ENCODE results near the gene CMKLR1. TPM values are rescaled to one million over a fixed set of nuclear protein-coding genes. Genes with fewer than 3 reads are reported as not detected.

Gene CMKLR1
- total and polyA plus RNA-seq, 2 donors (not counting 1 experiment from before 2014, with no cell fraction given) = 0.06 to 0.54 TPM

GRCh38 chr12:108270035-108270848 lies 68.9 kb downstream of the CMKLR1 start:
- no peaks in the 10 kb centered on the region for H3K9me3 Mint-ChIP-seq (ENCODE audit: insufficient read depth)
- peaks cover 0 to 3% (median 0%) of the 10 kb centered on the region in 3 donors for H3K9me3 ChIP-seq (ENCODE audit: control extremely low read depth in 1 of 3, control insufficient read depth in 2 of 3, insufficient read depth in 1 of 3, low read length in 2 of 3)
- ATAC-seq (ENCODE audit: low read depth) = no peak
- CTCF ChIA-PET = no interaction called here
- H3K4me2 ChIP-seq (replicated peaks; ENCODE audit: low read depth, low read length, poor library complexity, severe bottlenecking) = no peak overlapping the region
- WGBS (ENCODE audit: insufficient coverage) = 20% methylated on average over 1 of the region's 2 CpGs
- no peaks in the 10 kb centered on the region for H3K36me3 ChIP-seq (replicated peaks in 1 of 2; ENCODE audit: control extremely low read depth in 1 of 2, control insufficient read depth in 1 of 2, extremely low read depth in 1 of 2, insufficient read depth in 2 of 2, low read length in 1 of 2)
- H3K27me3 ChIP-seq (replicated peaks in 1 of 4; ENCODE audit: control extremely low read depth in 1 of 4, control insufficient read depth in 3 of 4, insufficient read depth in 4 of 4, low read length in 3 of 4) = peaks cover 0 to 7% (median 0%) of the 10 kb centered on the region in 4 experiments
- H3K27ac Mint-ChIP-seq = no peak overlapping the region
- TF ChIP-seq EZH2 (IDR thresholded peaks at IDR 0.05; ENCODE audit: borderline replicate concordance, insufficient read depth, low read depth, low read length, poor library complexity, severe bottlenecking) (no peak), CTCF (IDR thresholded peaks at IDR 0.05) (no peak)
- no peak overlapping the region for H3K4me3 ChIP-seq (ENCODE audit: control extremely low read depth in 1 of 5, extremely low read depth in 1 of 5, insufficient read depth in 1 of 5, low read depth in 2 of 5, low read length in 4 of 5)
- H2AFZ ChIP-seq (ENCODE audit: insufficient read depth, low read depth, low read length, poor library complexity, severe bottlenecking) = no peak overlapping the region
- no peak overlapping the region for H3K9ac ChIP-seq (ENCODE audit: low read length)
- H4K20me1 ChIP-seq (ENCODE audit: control insufficient read depth, insufficient read depth, low read length, poor library complexity, severe bottlenecking) = no peaks in the 10 kb centered on the region
- intact Hi-C loops (cut with micrococcal nuclease) = no loop called here
- no peaks in the 10 kb centered on the region for H3K4me1 Mint-ChIP-seq
- H3K4me1 ChIP-seq (ENCODE audit: control insufficient read depth in 2 of 2, insufficient read depth in 2 of 2, low read length in 2 of 2) = no peaks in the 10 kb centered on the region
- peaks cover 9% of the 10 kb centered on the region for H3K27me3 Mint-ChIP-seq
- no peak overlapping the region for H3K27ac ChIP-seq (ENCODE audit: low read length in 2 of 2)
- no peaks in the 10 kb centered on the region for H3K79me2 ChIP-seq (ENCODE audit: control insufficient read depth, insufficient read depth, low read length)
- no peak overlapping the region for H3K4me3 Mint-ChIP-seq
- POLR2A ChIA-PET = no interaction called here
- no peak for DNase-seq

DNA sequence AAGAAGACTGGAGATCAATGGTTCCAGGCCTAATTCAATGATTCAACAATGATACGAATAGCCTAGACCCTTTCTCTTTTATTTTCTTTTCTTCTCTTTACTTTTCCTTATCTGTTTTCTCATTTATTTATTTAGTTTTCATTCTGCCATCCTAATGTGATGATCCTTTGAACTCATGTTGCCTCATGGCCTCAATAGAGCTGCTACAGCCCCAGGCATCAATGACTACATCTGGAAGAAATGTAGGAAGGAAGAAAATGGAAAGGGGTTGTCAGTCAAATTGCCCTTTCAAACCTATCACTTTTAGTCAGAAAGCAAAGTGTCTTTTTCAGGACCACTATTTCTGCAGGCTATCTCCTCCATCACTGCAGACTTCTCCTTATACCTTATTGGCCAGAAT lies 69.9 kb downstream of the CMKLR1 start:
- H3K4me3 ChIP-seq (ENCODE audit: control extremely low read depth in 1 of 5, extremely low read depth in 1 of 5, insufficient read depth in 1 of 5, low read depth in 2 of 5, low read length in 4 of 5) = no peak overlapping the region
- no peak overlapping the region for H2AFZ ChIP-seq (ENCODE audit: insufficient read depth, low read depth, low read length, poor library complexity, severe bottlenecking)
- H4K20me1 ChIP-seq (ENCODE audit: control insufficient read depth, insufficient read depth, low read length, poor library complexity, severe bottlenecking) = no peaks in the 10 kb centered on the region
- CTCF ChIA-PET = no interaction called here
- TF ChIP-seq CTCF (IDR thresholded peaks at IDR 0.05) (no peak), EZH2 (IDR thresholded peaks at IDR 0.05; ENCODE audit: borderline replicate concordance, insufficient read depth, low read depth, low read length, poor library complexity, severe bottlenecking) (no peak)
- Mint-ChIP-seq H3K4me3 (no peak overlapping the region), H3K9me3 (ENCODE audit: insufficient read depth) (no peaks in the 10 kb centered on the region), H3K4me1 (no peaks in the 10 kb centered on the region), H3K27ac (no peak overlapping the region), H3K27me3 (peaks cover 12% of the 10 kb centered on the region)
- no peak overlapping the region for H3K9ac ChIP-seq (ENCODE audit: low read length)
- no peak overlapping the region for H3K27ac ChIP-seq (ENCODE audit: low read length in 2 of 2)
- H3K4me2 ChIP-seq (replicated peaks; ENCODE audit: low read depth, low read length, poor library complexity, severe bottlenecking) = no peak overlapping the region
- ATAC-seq (ENCODE audit: low read depth) (no peak), DNase-seq (no peak)
- intact Hi-C loops (cut with micrococcal nuclease) = no loop called here
- H3K4me1 ChIP-seq (ENCODE audit: control insufficient read depth in 2 of 2, insufficient read depth in 2 of 2, low read length in 2 of 2) = no peaks in the 10 kb centered on the region
- WGBS (ENCODE audit: insufficient coverage) = 100% methylated on average over 1 of the region's 1 CpG
- POLR2A ChIA-PET = no interaction called here
- peaks cover 0 to 2% (median 0%) of the 10 kb centered on the region in 3 donors for H3K9me3 ChIP-seq (ENCODE audit: control extremely low read depth in 1 of 3, control insufficient read depth in 2 of 3, insufficient read depth in 1 of 3, low read length in 2 of 3)
- no peaks in the 10 kb centered on the region for H3K36me3 ChIP-seq (replicated peaks in 1 of 2; ENCODE audit: control extremely low read depth in 1 of 2, control insufficient read depth in 1 of 2, extremely low read depth in 1 of 2, insufficient read depth in 2 of 2, low read length in 1 of 2)
- peaks cover 0 to 7% (median 0%) of the 10 kb centered on the region in 4 experiments for H3K27me3 ChIP-seq (replicated peaks in 1 of 4; ENCODE audit: control extremely low read depth in 1 of 4, control insufficient read depth in 3 of 4, insufficient read depth in 4 of 4, low read length in 3 of 4)
- H3K79me2 ChIP-seq (ENCODE audit: control insufficient read depth, insufficient read depth, low read length) = no peaks in the 10 kb centered on the region

Measured in B cell (primary cell).